ENCODE data around the gene ZRANB3.

The ZRANB3 gene

GRCh38 chr2:135168204-135168856 lies 362.7 kb downstream of the ZRANB3 start:
- no peak overlapping the region for H3K4me3 ChIP-seq (ENCODE audit: low read depth, low read length)
- TF ChIP-seq, protein P1, sequence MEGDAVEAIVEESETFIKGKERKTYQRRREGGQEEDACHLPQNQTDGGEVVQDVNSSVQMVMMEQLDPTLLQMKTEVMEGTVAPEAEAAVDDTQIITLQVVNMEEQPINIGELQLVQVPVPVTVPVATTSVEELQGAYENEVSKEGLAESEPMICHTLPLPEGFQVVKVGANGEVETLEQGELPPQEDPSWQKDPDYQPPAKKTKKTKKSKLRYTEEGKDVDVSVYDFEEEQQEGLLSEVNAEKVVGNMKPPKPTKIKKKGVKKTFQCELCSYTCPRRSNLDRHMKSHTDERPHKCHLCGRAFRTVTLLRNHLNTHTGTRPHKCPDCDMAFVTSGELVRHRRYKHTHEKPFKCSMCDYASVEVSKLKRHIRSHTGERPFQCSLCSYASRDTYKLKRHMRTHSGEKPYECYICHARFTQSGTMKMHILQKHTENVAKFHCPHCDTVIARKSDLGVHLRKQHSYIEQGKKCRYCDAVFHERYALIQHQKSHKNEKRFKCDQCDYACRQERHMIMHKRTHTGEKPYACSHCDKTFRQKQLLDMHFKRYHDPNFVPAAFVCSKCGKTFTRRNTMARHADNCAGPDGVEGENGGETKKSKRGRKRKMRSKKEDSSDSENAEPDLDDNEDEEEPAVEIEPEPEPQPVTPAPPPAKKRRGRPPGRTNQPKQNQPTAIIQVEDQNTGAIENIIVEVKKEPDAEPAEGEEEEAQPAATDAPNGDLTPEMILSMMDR (IDR thresholded peaks at IDR 0.05; ENCODE audit: low read depth, low read length): no peak

DNA sequence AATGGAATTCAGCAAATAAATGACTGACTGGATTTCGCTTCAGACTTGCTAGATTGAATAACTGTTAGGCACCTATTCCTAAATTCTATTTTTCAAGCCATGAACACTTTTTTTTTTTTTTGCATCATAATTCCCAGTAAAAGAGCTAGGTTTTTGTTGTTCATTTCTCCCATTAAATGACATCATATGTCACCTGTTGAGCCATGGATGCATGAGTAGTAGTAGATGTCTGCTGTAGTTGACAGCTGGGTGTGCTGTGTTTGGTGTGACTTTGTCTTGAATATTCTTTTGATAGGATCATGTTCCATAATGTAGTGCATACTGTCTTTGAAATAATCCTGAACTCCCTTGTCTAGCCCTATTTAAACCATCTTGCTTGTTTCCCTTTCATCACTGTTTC lies 363.7 kb downstream of the ZRANB3 start:
- no peak overlapping the region for H3K4me3 ChIP-seq (ENCODE audit: low read depth, low read length)
- TF ChIP-seq, protein P1 (IDR thresholded peaks at IDR 0.05; ENCODE audit: low read depth, low read length): no peak

DNA sequence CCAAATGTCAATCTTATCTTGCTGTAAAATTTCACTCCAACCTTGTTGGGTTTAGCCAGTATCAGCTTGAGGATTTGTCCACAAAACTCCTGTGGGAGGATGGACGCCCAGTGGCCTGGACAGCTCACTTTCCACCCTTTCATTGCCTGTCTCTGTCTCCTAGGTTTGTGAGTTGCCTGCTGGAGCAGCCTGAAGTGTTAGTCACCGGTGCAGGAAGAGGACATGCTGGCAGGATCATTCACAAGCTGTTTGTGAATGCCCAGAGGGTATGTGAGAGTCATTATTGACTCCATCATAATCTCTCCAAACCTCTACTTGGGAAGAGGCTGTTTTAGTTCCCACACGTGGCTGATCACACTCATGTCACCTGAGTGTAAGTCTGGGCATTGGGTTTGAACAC lies 366.6 kb downstream of the ZRANB3 start:
- TF ChIP-seq, protein P1 (IDR thresholded peaks at IDR 0.05; ENCODE audit: low read depth, low read length): no peak
- no peak overlapping the region for H3K4me3 ChIP-seq (ENCODE audit: low read depth, low read length)

GRCh38 chr2:135163901-135164300 lies 367.1 kb downstream of the ZRANB3 start:
- H3K4me3 ChIP-seq (ENCODE audit: low read depth, low read length): no peak overlapping the region
- TF ChIP-seq, protein P1 (IDR thresholded peaks at IDR 0.05; ENCODE audit: low read depth, low read length): no peak

GRCh38 chr2:135163306-135163705 lies 367.7 kb downstream of the ZRANB3 start:
- TF ChIP-seq, protein P1 (IDR thresholded peaks at IDR 0.05; ENCODE audit: low read depth, low read length): no peak
- H3K4me3 ChIP-seq (ENCODE audit: low read depth, low read length): no peak overlapping the region

GRCh38 chr2:135162786-135163185 lies 368.2 kb downstream of the ZRANB3 start:
- no peak overlapping the region for H3K4me3 ChIP-seq (ENCODE audit: low read depth, low read length)
- TF ChIP-seq, protein P1 (IDR thresholded peaks at IDR 0.05; ENCODE audit: low read depth, low read length): no peak

DNA sequence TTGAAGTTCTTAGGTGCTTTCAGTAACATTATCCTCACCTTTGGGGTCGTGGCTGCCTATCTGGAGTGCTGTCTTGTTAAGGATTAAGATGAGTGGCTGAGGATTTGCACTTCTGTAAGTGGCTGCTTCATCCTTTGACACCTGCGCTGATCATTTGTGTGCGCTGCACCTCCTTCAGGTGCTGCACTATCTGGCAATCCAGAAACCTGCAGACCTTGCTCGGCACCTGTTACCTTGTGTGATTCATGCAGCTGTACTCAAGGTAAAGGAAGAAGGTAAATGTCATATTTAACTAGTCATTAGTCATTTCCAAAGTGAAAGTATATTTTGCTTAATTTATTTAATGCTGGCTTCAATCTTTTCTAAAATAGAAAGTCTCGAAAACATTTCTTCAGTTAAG lies 368.6 kb downstream of the ZRANB3 start:
- TF ChIP-seq, protein P1 (IDR thresholded peaks at IDR 0.05; ENCODE audit: low read depth, low read length): no peak
- H3K4me3 ChIP-seq (ENCODE audit: low read depth, low read length): no peak overlapping the region

Measured in WI38 (cell line).